GM21619 (cell line): ENCODE results near the gene CNNM4.

Experiments
- ATAC-seq: cut with Tn5 transposase; IDR thresholded peaks from one replicate; pipeline ENCODE4 v1.9.1; 2021; ENCODE audit not compliant: unreplicated experiment

CNNM4 gene

DNA sequence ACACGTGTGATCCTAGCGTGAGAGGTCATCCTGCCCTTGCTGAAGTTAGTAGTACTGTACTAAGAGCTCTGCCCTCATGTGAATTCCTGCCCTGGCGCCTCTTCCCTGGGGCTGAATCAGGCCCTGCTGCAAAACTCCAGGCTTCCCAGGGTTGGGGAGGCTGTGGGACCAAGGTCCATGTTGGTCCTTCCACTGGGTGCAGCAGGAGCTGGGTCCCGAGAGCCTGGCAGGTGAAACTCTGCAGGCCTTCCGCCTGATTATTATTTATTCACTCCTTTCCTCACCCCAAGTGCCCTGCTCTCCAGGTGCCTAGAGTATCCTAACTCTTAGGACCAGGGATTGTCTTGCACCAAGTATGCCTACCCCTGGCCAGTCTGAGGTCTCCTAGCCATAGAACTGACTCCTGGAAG, 50.1 kb downstream of the CNNM4 start:
- no peak for ATAC-seq

DNA sequence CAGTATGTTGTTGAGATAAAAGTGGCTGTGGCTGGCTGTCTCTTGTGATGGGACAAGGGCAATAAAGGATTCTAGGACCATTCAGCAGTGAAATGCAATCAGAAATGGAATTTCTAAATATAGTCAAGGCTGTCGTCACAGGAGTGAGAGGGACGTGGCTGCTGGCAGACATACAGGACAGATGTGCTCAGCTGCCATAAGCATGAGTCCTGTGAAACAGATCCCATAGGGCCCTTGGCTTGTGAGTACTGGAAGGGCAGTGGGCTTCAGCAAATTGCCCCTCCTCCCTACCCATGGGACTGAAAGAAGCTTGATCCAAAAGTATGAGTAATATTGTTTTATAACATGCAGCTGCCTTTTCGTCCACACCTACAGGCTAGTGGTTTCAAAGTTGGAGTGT, 51.2 kb downstream of the CNNM4 start:
- ATAC-seq: no peak

DNA sequence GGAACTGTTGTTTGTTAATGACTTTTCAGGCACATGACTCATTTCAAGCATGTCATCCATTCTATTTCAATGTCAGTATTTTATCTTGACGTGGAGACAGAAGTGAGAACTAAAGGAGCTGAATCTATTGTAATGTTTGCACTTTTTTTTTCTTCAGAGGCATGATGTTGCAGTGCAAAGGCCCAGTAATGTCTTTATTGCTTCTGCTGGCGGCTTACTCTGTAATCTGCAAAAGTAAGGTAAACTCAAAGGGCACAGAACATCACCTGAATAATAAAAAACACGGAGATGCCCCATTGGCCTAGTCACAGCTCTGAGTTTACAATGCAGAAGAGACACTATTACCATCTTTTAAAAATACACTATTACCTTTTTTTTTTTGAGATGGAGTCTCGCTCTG, 53.0 kb downstream of the CNNM4 start:
- no peak for ATAC-seq

DNA sequence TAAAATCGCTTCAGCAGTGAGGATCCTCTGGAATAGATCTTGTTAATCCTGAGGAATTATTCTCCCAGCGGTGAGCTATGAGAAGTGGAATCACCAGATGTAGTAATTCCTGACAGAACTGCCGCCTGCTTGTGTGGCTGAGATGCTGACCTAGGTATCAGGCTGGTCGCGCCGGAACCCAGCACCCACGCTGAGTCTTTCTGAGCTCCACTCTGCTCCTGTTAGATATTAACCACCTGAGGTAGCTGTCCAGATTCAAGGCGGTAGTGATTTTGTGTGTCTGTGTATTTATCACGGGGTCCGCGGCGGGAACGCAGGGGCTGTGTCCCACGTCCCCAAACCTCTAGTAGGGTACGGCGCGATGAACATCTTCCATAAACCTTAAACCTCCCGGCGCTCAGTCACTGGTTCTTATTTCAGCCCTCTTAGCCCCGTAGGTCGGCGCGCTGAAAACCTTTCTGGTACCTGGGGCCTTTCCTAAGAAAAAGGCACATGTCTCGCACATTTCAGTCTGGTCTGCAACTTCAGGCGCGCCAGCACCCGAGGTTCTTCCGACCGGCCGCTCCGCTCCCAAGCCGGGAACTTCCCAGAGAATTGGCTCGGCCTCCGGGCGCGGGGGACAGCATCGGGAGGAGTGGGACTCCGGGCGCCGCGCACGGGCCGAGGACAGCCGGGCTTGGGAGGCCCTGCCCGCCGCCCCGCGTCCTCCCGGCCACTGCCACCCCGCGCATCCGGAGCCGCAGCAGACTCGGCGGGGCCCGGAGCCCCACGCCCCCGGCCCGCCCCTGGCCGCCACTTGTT, 54.8 kb downstream of the CNNM4 start:
- no peak for ATAC-seq

DNA sequence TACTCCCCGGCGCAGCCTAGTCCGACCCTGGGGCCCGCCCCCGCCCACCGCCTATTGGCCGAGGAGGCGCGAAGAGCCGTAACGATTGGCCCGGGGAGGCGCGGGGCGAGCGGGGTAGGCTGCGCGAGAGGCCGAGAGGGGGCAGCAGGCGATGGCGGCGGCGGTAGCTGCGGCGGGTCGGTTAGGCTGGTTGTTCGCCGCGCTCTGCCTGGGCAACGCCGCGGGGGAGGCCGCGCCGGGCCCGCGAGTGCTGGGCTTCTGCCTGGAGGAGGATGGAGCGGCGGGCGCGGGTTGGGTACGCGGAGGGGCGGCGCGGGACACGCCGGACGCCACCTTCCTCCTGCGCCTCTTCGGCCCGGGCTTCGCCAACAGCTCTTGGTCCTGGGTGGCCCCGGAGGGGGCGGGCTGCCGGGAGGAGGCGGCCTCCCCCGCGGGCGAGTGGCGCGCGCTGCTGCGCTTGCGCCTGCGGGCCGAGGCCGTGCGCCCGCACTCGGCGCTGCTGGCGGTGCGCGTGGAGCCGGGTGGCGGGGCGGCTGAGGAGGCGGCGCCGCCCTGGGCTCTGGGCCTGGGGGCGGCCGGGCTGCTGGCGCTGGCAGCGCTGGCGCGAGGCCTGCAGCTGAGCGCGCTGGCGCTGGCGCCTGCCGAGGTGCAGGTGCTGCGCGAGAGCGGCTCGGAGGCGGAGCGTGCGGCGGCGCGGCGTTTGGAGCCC, 55.6 kb downstream of the CNNM4 start, which contains the start of gene CNNM3:
CNNM3 (plus strand) TSS at position 142 of the 709 bp plus-strand sequence; CDS start at position 152, 10 bp downstream.
- ATAC-seq: peak; percentile 90

DNA sequence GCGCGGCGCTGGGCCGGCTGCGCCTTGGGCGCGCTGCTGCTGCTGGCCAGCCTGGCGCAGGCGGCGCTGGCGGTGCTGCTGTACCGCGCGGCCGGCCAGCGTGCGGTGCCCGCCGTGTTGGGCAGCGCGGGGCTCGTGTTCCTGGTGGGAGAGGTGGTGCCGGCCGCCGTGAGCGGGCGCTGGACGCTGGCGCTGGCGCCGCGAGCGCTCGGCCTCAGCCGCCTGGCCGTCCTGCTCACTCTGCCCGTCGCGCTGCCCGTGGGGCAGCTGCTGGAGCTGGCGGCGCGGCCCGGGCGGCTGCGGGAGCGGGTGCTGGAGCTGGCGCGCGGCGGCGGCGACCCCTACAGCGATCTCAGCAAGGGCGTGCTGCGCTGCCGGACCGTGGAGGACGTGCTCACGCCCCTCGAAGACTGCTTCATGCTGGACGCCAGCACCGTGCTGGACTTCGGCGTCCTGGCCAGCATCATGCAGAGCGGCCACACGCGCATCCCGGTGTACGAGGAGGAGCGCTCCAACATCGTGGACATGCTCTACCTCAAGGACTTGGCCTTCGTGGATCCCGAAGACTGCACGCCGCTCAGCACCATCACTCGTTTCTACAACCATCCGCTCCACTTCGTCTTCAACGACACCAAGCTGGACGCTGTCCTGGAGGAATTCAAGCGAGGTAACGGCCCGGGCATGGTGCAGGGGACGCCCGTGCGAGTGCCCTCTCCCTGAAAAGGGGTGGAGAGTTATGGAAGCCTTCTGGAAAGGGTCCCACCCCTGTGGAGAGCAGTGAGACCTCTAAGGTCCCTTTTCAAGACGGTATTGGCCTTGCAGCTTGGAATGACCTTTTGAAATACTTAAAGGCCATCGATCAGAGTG, 56.4 kb downstream of the CNNM4 start:
- no peak for ATAC-seq

DNA sequence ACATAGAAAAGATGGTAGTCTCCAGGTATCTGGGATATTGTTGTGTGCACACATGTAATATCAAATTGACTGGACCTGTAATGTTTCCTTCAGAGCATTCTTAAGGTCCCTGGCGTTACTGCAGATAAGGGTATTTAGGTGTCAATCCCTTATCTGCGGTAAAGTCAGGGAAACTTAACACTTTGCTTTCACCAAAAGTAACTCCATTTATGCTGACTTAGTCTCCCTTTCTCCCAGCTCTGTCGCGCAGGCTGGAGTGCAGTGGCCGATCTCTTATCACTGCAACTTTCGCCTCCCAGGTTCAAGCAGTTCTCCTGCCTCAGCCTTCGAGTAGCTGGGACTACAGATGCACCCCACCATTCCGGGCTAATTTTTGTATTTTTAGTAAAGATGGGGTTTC, 57.2 kb downstream of the CNNM4 start:
- ATAC-seq: no peak

DNA sequence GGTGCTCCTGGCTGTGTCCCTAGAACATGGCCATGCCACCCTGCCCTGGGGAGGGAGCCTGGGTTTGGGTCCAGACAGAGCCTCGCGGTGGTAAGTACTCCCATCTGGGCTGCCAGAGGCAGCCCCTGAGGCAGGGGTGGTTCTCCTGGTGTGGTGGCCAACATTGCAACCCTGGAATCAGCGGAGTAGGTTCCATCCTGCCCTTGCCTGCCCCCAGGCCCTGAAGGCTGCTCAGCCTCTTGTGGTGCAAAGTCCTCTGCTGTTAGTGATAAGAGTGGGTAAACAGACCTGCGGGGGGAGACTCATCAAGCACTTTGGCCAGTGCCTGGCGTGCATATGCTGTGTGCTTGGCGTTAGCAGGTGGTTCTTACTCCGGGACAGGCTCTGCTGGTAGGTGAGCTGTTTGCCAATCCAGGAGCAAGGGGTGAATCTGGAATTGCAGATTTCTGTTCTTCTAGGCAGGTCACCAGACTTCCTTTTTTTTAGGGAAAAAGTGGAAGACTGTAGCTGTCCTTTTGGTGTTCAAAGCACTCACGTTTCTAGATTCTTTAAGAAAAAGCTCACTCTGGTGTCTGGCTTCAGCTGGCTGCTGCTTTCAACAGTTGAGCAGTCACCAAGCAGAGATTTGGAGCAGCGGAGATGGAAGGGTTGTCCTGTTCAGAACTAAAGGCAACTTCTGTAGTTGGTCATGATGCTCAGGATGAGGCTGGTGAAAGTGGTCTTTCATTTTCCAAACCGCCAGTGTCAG, 58.6 kb downstream of the CNNM4 start:
- ATAC-seq: no peak

DNA sequence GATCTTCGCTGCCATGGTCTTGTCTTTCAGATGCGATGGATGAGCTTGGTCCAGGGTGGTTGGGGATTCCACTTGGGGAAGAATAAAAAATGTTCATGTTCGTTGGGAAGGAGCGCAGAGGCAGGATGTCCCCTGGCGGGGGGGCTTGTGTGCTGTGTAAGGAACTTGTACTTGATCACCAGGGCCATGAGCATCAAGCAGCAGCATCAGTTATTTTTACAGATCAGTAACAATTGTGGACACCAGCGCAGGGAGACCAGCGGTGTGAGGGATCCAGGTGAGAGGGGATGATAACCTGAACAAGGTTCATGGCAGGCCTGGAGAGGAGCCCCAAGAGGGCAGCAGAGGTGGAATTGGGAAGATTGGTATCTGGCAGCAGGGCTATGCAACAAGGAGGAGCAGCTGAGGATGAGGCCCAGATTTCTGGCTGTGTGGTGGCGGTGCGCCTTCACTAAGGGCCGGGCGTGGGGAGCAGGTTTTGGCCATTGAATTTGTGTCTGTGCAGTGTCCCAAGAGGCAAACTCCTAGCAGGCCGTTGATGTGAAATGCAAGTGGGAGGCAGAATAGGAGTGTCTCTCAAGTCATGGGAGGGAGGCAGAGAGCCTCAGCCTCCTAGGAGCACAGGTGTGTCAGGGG, 59.3 kb downstream of the CNNM4 start:
- no peak for ATAC-seq

DNA sequence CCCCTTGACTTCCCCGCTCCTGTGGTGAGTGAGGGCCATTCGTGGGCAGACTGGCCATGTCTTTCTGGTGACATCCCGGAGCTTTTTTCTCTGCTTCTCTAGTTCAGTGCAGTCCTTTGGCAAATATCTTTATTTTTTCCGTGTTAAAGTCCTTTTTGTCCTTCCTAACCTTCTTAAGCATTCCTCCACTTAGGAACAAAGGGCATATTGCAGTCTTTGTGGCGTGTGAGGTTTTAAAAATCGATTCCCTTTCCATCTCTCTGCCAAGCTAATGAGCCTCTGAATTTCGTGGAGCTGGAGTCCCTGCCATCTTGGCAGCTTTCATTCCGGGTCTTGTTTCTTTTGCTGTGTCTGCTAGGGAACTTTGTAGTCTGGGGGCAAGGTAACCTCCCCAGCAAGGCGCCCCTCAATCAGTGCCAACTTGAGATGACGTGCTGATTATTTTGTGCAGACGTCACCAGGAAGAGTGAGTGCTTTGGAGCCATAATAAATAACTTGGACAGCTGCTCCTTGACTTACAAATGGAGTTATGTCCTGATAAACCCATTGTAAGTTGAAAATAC, 60.5 kb downstream of the CNNM4 start:
- no peak for ATAC-seq

DNA sequence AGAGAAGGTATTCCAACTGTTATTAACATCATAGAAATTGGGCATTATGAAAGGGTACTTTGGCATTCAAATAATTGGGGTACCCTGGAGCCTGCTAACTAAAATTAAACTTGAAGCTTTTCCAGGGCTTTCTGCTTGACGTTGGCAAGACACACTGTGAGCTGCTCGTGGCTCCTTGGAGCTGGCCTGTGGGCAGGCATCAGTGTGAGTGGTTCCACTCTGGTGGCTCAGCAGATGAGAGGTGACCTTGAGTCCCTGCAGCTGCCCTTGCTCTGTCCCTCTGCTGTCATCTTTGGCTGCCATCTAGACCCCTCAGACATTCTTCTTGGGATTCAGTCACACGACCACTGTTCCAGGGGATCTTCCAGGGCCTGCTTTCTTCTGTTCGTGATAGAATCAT, 62.1 kb downstream of the CNNM4 start:
- no peak for ATAC-seq

DNA sequence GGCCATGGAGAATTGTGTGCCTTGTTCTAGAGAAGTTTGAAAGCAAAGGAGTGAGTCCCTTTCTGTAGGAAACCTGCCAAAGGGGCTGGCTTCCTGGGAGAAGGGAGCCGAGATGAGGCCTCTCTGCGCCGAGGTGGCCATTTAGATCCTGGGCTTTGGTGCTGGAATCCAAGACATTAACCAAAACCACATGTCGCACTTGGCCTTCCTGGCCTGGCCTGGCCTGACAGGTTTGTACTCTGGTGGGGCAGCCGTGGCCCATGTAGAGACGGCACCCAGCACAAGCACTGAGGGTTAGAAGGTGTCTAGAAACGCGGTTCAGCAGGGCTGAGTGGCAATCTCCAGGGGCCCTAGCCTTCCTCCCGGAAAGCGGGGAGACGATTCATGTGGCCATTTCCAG, 62.5 kb downstream of the CNNM4 start:
- ATAC-seq: no peak

DNA sequence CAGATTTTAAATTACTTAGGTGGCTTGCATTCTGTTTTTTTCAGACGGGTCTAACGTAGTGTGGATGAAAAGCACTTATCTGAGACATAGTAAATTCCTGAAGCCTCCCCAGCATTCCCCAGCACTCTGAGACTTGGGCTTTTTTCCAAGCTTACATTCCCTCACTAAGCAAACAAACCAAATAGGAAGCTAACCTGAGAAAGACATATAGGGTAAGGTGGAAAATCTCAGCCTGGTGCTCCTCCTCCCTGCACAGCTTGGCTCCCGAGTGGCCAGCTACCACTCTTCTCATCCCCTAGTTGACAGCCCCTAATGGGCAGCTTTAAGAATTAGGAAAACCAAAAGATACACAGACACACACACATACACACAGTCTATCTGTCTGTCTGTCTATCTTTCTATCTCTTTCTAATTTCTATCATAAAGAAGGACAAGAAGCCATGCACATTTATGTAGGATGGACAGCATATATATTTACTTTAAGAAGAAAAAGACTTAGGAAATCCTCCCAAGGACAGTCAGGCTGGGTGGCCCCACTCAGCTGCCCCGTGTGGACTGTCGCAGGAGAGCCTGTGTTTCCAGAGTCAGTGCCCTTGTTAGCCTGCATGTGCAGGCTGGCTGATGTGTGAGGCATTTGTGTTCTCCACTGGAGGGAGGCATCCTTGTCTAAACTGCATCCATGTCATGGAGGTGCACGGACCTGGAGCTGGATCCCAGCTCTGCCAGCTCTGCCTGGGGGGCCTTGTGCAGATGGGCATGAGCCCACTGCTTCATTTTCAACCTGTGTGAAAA, 63.6 kb downstream of the CNNM4 start:
- no peak for ATAC-seq

DNA sequence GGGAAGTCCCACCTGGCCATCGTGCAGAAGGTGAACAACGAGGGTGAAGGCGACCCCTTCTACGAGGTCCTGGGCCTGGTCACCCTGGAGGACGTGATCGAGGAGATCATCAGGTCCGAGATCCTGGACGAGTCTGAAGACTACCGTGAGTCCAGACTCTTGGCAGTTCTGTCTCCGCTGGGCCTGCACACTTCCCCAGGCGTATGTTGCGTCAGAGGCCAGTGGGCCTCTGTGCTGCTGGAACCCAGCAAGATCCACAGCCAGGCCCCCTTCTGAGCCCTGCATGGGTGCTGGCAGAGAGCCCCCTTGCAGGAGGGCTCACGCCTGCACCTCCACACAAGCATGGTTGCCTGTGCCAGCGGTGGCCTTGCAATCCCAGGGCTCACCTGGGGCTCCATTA, 64.4 kb downstream of the CNNM4 start:
- no peak for ATAC-seq

DNA sequence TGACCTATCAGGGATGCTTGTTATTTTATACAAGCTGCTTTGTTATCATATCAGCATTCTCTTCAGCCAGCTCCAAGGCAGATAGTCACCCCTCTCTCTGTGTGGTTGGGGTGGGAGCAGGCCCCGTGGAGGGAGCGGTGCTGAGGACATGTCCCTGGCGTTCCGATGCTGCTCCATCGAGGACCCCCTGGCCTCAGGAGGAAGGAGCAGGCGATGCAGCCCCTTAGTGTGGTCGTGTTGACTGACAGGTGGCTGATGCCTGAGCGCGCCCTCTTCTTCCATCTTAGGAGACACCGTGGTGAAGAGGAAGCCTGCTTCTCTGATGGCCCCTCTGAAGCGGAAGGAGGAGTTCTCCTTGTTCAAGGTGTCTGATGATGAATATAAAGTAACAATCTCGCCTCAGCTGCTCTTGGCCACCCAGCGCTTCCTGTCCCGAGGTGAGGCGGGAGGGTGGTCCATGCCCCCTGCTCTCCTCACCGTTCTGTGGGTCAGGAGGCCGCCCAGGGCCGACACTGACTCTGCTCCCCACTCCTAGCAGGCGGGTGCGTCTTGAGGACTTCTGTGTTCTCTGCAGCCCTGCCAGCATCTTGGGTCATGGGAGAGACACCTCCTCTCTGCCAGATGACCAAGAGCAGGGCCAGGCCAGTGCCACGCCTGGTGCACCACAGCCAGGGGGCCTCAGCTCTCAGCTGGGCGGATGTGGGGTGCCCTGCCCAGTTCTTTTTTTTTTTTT, 66.0 kb downstream of the CNNM4 start:
- no peak for ATAC-seq

DNA sequence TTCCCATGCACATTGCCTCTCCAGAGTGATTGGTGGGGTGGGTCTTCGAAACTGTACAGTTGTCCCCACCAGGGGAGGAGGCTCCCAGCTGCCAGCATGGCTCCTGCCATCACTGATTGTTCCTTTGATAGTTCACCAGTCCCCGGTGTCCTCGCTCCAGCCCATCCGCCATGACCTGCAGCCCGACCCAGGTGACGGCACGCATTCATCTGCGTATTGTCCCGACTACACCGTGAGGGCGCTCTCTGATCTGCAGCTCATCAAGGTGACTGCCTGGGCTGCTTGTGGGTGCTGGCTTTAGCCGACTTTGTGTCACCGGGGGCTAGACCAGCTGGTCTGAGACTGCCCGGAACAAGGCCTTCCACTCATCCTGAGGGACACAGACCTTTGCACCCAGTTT, 67.7 kb downstream of the CNNM4 start:
- ATAC-seq: no peak

DNA sequence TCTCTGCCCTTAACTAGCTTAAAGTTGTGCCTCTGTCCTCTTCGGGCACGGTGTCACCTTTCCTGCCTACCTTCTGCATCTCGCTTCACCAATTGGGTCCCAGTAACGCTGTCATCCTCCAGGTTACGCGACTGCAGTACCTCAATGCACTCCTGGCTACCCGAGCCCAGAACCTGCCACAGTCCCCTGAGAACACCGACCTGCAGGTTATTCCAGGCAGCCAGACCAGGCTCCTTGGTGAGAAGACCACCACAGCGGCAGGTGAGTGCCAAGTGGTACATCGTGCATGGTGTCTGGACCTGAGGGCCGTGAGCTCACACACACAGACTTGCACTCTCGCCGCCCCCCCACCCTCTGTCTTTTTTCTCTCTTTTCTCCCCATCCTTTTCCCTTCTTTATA, 68.2 kb downstream of the CNNM4 start:
- ATAC-seq: no peak

DNA sequence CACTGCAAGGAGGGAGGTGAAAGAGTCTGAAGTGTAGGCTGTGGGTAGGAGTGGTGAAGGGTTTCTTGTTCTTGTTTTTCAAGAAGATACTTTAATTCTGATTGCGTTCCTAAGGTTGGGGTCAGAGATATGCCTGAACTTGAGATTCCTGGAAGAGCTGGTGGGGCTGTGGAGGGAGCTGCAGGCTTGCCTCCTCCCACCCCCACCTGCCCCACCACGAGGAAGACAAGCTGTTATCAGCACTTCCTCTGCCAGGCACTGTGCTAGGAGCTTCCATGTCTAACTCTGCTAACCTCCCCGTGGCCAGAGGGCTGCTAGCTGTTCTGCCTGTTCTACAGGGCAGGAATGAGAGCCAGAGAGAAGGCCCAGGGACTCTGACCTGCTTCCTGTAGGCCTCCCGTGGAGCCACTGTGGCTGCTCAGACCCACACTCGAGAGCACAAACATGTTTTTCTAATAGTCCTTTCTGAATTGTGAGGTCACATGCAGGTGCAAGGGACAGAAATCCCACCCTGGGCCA, 69.4 kb downstream of the CNNM4 start:
- no peak for ATAC-seq
